AG09309 (cell line): ENCODE measurements around the gene HAUS8.

Source experiments
- DNase-seq: peaks from one replicate; pipeline ENCODE4 v3.0.0-alpha.2; 2010; ENCODE audit warnings: low read depth
- H3K4me3 ChIP-seq: 2 replicates; pipeline ENCODE4 v1.5.1; 2011; ENCODE audit warnings: mild to moderate bottlenecking, low read depth, low read length, moderate library complexity; ENCODE audit not compliant: control insufficient read depth
- CTCF ChIP-seq: IDR thresholded peaks from 2 replicates; pipeline ENCODE4 v1.5.1; 2011; ENCODE audit warnings: mild to moderate bottlenecking, low read depth, low read length, inconsistent platforms; ENCODE audit not compliant: insufficient read depth, control insufficient read depth; ENCODE audit errors: missing control alignments

Gene HAUS8

GRCh38 chr19:17114414-17114831, 39.2 kb upstream of the HAUS8 start:
- DNase-seq = no peak
- TF ChIP-seq CTCF = no peak
- no peak overlapping the region for H3K4me3 ChIP-seq

GRCh38 chr19:17113127-17113785, 38.0 kb upstream of the HAUS8 start:
- no peak for DNase-seq
- H3K4me3 ChIP-seq = no peak overlapping the region
- TF ChIP-seq CTCF = no peak

GRCh38 chr19:17112700-17113099, 37.4 kb upstream of the HAUS8 start:
- TF ChIP-seq CTCF = no peak
- H3K4me3 ChIP-seq = no peak overlapping the region
- no peak for DNase-seq

GRCh38 chr19:17112271-17112670, 37.0 kb upstream of the HAUS8 start:
- DNase-seq = no peak
- TF ChIP-seq CTCF = no peak

GRCh38 chr19:17111766-17112165, 36.5 kb upstream of the HAUS8 start:
- no peak overlapping the region for H3K4me3 ChIP-seq
- no peak for TF ChIP-seq CTCF
- DNase-seq = no peak

More at GRCh38 chr19:17112271-17112670, 37.0 kb upstream of the HAUS8 start:
- no peak overlapping the region for H3K4me3 ChIP-seq

GRCh38 chr19:17110599-17110966, 35.3 kb upstream of the HAUS8 start:
- no peak overlapping the region for H3K4me3 ChIP-seq
- no peak for DNase-seq
- no peak for TF ChIP-seq CTCF
